WTC11 (cell line): ENCODE measurements around the gene ASIC2. TPM values are rescaled to one million over a fixed set of nuclear protein-coding genes. Genes with fewer than 3 reads are reported as not detected.

Experiments used
- ATAC-seq: fragments of 200-7000 bp; cut with Tn5 transposase; 2 replicates; pipeline ENCODE4 v1.10.0; 2021; ENCODE audit warnings: mild to moderate bottlenecking, moderate library complexity
- CTCF ChIA-PET: fragments of 300-600 bp; sonication (Branson Sonifier 250); formaldehyde crosslinking; loops from one replicate; lab custom pipeline; 2021; ENCODE audit warnings: antibody characterized with exemption; lab: Charles Lee
- POLR2A ChIA-PET: fragments of 350-600 bp; sonication (Branson Sonifier 250); formaldehyde crosslinking; loops from one replicate; lab custom pipeline; 2021; ENCODE audit warnings: antibody characterized with exemption; lab: Charles Lee
- DNase-seq: peaks from one replicate; pipeline ENCODE4 v3.0.0; 2021; ENCODE audit warnings: low spot score
- H3K27ac Mint-ChIP-seq: 2 replicates; pipeline ENCODE4 v1.8.0; 2021; ENCODE audit warnings: mixed read lengths
- H3K27me3 Mint-ChIP-seq: 2 replicates; pipeline ENCODE4 v1.8.0; 2021; ENCODE audit warnings: low read depth, mild to moderate bottlenecking, moderate library complexity, mixed read lengths
- H3K36me3 Mint-ChIP-seq: 2 replicates; pipeline ENCODE4 v1.8.0; 2021; ENCODE audit warnings: mixed read lengths
- H3K4me1 Mint-ChIP-seq: 2 replicates; pipeline ENCODE4 v1.8.0; 2022; ENCODE audit warnings: mixed read lengths
- H3K4me3 Mint-ChIP-seq: 2 replicates; pipeline ENCODE4 v1.8.0; 2021; ENCODE audit warnings: mild to moderate bottlenecking, moderate library complexity, mixed read lengths
- H3K9me3 Mint-ChIP-seq: 2 replicates; pipeline ENCODE4 v1.8.0; 2021; ENCODE audit warnings: mixed read lengths
- ARID4B ChIP-seq: sonication (generic); formaldehyde crosslinking; IDR thresholded peaks from 2 replicates; pipeline ENCODE4 v1.8.0; 2023; ENCODE audit warnings: missing genetic modification reagents, mild to moderate bottlenecking, borderline replicate concordance
- CBFB ChIP-seq: sonication (generic); formaldehyde crosslinking; IDR thresholded peaks from 2 replicates; pipeline ENCODE4 v1.8.1; 2022; ENCODE audit warnings: mild to moderate bottlenecking, low read depth, missing genetic modification reagents
- FOXK1 ChIP-seq: sonication (generic); formaldehyde crosslinking; IDR thresholded peaks from 2 replicates; pipeline ENCODE4 v1.8.0; 2022; ENCODE audit warnings: mild to moderate bottlenecking, moderate library complexity, missing genetic modification reagents
- GABPB1 ChIP-seq: sonication (generic); formaldehyde crosslinking; IDR thresholded peaks from 2 replicates; pipeline ENCODE4 v1.8.1; 2023; ENCODE audit warnings: mild to moderate bottlenecking, missing genetic modification reagents
- GRHL2 ChIP-seq: fragments of 250-450 bp; sonication (Bioruptor Pico); IDR thresholded peaks from 2 replicates; pipeline ENCODE4 v1.8.0; 2022; ENCODE audit warnings: mild to moderate bottlenecking, moderate library complexity; ENCODE audit not compliant: insufficient replicate concordance, severe bottlenecking
- JUN ChIP-seq: sonication (generic); formaldehyde crosslinking; IDR thresholded peaks from 2 replicates; pipeline ENCODE4 v1.8.0; 2023; ENCODE audit warnings: mild to moderate bottlenecking, missing genetic modification reagents
- MXD4 ChIP-seq: fragments of 250-450 bp; sonication (Bioruptor Pico); IDR thresholded peaks from 2 replicates; pipeline ENCODE4 v1.8.0; 2021; ENCODE audit warnings: mild to moderate bottlenecking, moderate library complexity, borderline replicate concordance
- NFE2L1 ChIP-seq: sonication (generic); formaldehyde crosslinking; IDR thresholded peaks from 2 replicates; pipeline ENCODE4 v1.8.1; 2023; ENCODE audit warnings: missing genetic modification reagents
- OVOL2 ChIP-seq: fragments of 250-450 bp; sonication (Bioruptor Pico); IDR thresholded peaks from 2 replicates; pipeline ENCODE4 v1.9.0; 2021; ENCODE audit warnings: mild to moderate bottlenecking, borderline replicate concordance
- PRRX2 ChIP-seq: fragments of 250-450 bp; sonication (Bioruptor Pico); IDR thresholded peaks from 2 replicates; pipeline ENCODE4 v1.8.0; 2021; ENCODE audit warnings: mild to moderate bottlenecking
- RELA ChIP-seq: sonication (generic); formaldehyde crosslinking; IDR thresholded peaks from 2 replicates; pipeline ENCODE4 v1.8.1; 2022; ENCODE audit warnings: missing genetic modification reagents, mild to moderate bottlenecking, borderline replicate concordance
- TP53 ChIP-seq: sonication (generic); formaldehyde crosslinking; IDR thresholded peaks from 2 replicates; pipeline ENCODE4 v1.8.1; 2023; ENCODE audit warnings: mild to moderate bottlenecking, missing genetic modification reagents
- ZNF317 ChIP-seq: sonication (generic); formaldehyde crosslinking; IDR thresholded peaks from 2 replicates; pipeline ENCODE4 v1.8.1; 2023; ENCODE audit warnings: low read depth, mild to moderate bottlenecking, moderate library complexity, missing genetic modification reagents, borderline replicate concordance
- ZNF396 ChIP-seq: fragments of 250-450 bp; sonication (Bioruptor Pico); IDR thresholded peaks from 2 replicates; pipeline ENCODE4 v1.8.0; 2021; ENCODE audit warnings: mild to moderate bottlenecking, moderate library complexity, borderline replicate concordance
- total RNA-seq: library from RNA; stranded (reverse); gene quantifications from 3 replicates; pipeline ENCODE4 v1.2.3, GENCODE V29; 2021
- TF ChIP-seq, protein P1 (sequence below): sonication (generic); formaldehyde crosslinking; IDR thresholded peaks from 2 replicates; pipeline ENCODE4 v1.8.0; 2022; ENCODE audit warnings: mild to moderate bottlenecking, missing genetic modification reagents
- TF ChIP-seq, protein P2 (sequence below): sonication (generic); formaldehyde crosslinking; IDR thresholded peaks from 2 replicates; pipeline ENCODE4 v1.8.0; 2023; ENCODE audit warnings: missing genetic modification reagents
- TF ChIP-seq, protein P3 (sequence below): sonication (generic); formaldehyde crosslinking; IDR thresholded peaks from 2 replicates; pipeline ENCODE4 v1.8.0; 2022; ENCODE audit warnings: mild to moderate bottlenecking, missing genetic modification reagents
- TF ChIP-seq, protein P4 (sequence below): fragments of 250-450 bp; sonication (Bioruptor Pico); conservative IDR thresholded peaks from 2 replicates; pipeline ENCODE4 v1.9.0; 2021; ENCODE audit warnings: mild to moderate bottlenecking
- TF ChIP-seq, protein P5 (sequence below): sonication (generic); formaldehyde crosslinking; conservative IDR thresholded peaks from 2 replicates; pipeline ENCODE4 v1.8.1; 2022; ENCODE audit warnings: mild to moderate bottlenecking, missing genetic modification reagents

The ASIC2 gene
- total RNA-seq, 1 experiment from 2014 or later: 2.7 TPM

GRCh38 chr17:33192951-33193911 lies 99.9 kb downstream of the ASIC2 start (continued):
- TF ChIP-seq, protein P1, sequence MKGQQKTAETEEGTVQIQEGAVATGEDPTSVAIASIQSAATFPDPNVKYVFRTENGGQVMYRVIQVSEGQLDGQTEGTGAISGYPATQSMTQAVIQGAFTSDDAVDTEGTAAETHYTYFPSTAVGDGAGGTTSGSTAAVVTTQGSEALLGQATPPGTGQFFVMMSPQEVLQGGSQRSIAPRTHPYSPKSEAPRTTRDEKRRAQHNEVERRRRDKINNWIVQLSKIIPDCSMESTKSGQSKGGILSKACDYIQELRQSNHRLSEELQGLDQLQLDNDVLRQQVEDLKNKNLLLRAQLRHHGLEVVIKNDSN (CRISPR knock-in tag): no peak
- TF ChIP-seq, all 79 proteins: peak for 3

DNA sequence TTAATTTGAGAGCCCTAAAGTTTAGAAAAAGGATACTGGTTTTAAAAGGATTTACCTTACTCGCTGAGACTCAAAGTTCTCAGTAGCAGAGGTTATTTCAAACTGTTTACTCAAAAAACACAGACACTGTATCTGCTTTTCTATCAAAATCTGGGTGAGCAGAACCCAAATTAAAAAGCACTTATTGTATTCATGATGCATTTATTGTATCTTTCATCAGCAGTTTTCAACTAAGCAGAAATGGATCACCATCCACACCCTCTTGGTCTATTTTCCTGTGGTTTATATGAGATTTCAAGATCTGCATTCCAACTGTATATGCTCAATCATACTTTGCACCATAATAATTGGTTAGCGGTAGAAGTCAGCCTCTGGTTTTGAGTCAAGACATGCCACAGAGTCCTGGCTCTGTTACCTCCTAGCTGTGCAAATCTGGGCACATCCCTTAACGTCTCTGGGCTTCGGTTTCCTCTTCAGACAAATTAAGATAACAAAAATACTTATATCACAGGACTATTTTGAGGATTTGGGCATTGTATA lies 109.5 kb downstream of the ASIC2 start:
- Mint-ChIP-seq H3K4me3 (no peak overlapping the region), H3K36me3 (no peaks in the 10 kb centered on the region), H3K27me3 (peaks cover 79% of the 10 kb centered on the region), H3K9me3 (no peaks in the 10 kb centered on the region), H3K27ac (no peak overlapping the region), H3K4me1 (0 out of 2 replicates have a peak, but pooled peaks cover 4% of the 10 kb centered on the region)
- DNase-seq (no peak), ATAC-seq (no peak)
- no peak for TF ChIP-seq PRRX2 (CRISPR knock-in tag)
- no peak for TF ChIP-seq NFE2L1 (CRISPR knock-in tag)
- TF ChIP-seq, protein P2, sequence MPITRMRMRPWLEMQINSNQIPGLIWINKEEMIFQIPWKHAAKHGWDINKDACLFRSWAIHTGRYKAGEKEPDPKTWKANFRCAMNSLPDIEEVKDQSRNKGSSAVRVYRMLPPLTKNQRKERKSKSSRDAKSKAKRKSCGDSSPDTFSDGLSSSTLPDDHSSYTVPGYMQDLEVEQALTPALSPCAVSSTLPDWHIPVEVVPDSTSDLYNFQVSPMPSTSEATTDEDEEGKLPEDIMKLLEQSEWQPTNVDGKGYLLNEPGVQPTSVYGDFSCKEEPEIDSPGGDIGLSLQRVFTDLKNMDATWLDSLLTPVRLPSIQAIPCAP: no peak
- TF ChIP-seq RELA (CRISPR knock-in tag): no peak
- TF ChIP-seq OVOL2 (CRISPR knock-in tag): no peak
- TF ChIP-seq, protein P3, sequence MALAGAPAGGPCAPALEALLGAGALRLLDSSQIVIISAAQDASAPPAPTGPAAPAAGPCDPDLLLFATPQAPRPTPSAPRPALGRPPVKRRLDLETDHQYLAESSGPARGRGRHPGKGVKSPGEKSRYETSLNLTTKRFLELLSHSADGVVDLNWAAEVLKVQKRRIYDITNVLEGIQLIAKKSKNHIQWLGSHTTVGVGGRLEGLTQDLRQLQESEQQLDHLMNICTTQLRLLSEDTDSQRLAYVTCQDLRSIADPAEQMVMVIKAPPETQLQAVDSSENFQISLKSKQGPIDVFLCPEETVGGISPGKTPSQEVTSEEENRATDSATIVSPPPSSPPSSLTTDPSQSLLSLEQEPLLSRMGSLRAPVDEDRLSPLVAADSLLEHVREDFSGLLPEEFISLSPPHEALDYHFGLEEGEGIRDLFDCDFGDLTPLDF (CRISPR knock-in tag): no peak
- TF ChIP-seq ZNF396: no peak
- no peak for TF ChIP-seq CBFB
- no peak for TF ChIP-seq FOXK1 (CRISPR knock-in tag)
- TF ChIP-seq, protein P4, sequence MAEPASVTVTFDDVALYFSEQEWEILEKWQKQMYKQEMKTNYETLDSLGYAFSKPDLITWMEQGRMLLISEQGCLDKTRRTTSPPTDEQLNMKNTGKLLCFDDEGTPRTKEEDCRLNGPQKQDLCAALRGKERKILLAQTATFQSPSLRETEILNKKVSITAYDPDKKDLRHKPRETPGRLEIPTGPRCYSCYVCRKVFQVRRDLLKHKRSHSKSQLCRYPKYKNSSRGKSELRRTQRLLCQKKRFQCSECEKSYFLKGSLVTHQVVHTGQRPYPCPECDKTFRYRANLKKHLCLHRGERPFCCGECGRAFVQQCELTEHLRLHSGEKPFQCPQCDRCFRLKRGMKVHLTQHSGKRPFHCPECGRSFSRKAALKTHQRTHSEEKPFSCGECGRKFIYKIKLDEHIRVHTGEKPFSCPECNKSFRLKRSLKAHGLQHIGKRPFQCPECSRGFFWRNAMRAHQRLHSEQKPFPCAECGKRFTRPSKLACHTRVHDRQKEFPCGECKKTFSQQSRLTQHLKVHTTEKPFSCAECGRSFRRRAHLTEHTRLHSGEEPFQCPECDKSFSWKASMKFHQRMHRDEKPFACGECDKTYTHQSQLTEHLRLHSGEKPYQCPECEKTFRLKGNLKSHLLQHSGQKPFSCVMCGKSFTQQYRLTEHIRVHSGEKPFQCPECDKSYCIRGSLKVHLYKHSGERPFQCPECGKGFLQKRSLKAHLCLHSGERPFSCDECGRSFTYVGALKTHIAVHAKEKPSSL (CRISPR knock-in tag): no peak
- no peak for TF ChIP-seq ZNF317 (CRISPR knock-in tag)
- TF ChIP-seq GABPB1 (CRISPR knock-in tag): no peak
- no peak for TF ChIP-seq JUN (CRISPR knock-in tag)
- TF ChIP-seq TP53 (CRISPR knock-in tag): no peak
- TF ChIP-seq, protein P5, sequence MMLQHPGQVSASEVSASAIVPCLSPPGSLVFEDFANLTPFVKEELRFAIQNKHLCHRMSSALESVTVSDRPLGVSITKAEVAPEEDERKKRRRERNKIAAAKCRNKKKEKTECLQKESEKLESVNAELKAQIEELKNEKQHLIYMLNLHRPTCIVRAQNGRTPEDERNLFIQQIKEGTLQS (CRISPR knock-in tag): no peak
- TF ChIP-seq MXD4 (CRISPR knock-in tag): no peak
- no peak for TF ChIP-seq GRHL2
- TF ChIP-seq ARID4B (CRISPR knock-in tag): no peak
- POLR2A ChIA-PET: no interaction called here
- CTCF ChIA-PET: no interaction called here
